TTC549 (cell line): Measurements from ENCODE around the gene UTP18.

ENCODE experiments used
- FAIRE-seq: peaks from 2 replicates; lab custom pipeline; 2012; peaks lifted over from hg19 to GRCh38; lab: Jason Lieb, UNC

Gene UTP18

DNA sequence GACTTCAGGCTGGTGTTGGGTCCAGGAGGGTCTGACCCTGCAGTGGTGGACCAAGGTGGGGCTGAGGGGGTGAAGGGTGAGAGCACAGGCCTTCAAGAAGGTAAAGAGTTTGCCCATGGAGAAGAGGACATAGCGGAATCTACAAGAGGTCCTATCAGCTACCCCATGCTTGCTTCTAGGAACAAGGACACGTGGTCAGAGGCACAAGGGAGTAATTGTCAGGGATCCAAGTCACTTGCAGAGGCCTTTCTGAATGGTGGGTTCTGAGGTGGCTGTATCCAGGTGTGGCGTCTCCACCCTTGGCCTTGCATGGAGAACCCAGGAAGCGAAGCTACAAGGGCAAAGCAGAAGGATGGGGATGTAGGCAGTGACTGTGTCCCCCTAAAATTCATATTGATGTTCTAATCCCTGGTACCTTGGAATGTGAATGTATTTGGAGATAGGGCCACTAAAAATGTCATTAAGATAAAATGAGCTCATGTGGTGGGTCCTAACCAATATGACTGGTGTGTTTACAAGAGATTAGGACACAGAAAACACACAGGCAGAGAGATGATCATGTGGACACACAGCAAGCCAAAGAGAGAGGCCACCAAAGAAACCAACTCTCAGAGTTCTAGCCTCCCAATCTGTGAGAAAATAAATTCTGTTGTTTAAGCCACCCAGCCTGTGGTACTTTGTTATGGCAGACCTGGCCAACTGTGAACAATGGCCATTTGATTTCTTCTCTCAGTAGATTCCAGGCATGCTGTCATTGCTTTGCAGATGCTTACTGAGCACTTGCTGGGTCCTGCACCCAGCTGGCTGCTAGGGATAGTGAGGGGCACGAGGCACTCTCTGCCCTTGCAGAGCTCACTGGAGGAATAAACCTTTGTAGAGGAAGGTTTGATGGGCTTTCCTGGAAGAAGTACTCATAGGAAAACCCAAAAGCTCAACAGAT, 75.8 kb downstream of the UTP18 start:
- FAIRE-seq = no peak

DNA sequence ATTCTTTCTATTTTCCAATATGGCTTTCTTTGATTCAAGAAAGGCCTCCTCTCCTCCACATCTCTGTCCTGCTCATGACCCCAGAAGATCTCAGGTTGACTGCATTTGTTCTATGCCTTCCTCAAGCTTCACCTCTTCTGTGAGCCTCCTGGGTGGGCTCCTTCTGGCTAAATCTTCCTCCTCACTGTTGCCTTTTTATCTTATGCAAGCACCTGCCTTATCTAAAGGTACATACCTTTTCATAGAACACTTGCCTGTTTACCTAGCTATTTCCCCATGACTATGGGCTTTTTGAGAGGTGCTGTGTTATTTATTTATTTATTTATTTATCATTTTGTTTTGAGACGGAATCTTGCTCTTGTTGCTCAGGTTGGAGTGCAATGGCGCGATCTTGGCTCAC, 81.1 kb downstream of the UTP18 start:
- FAIRE-seq = no peak

DNA sequence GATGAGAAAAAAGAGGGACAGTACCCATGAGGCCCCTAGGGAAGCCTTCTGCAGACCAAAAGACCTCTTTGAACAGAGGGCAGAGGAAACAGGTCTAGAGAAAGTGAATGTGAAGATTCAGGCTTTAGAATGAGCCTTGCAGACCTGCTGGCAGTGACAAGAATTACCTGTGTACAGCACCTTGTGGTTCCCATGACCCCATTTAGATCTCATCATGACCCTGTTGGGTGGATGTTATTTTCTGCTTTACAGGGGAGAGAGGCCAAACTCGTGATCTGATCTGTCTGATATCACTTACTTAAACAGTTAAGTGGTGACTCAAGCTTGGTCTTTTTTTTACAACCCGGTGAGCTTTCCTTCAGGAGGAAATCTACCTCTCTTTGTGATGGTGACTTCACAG, 81.9 kb downstream of the UTP18 start:
- FAIRE-seq = no peak

DNA sequence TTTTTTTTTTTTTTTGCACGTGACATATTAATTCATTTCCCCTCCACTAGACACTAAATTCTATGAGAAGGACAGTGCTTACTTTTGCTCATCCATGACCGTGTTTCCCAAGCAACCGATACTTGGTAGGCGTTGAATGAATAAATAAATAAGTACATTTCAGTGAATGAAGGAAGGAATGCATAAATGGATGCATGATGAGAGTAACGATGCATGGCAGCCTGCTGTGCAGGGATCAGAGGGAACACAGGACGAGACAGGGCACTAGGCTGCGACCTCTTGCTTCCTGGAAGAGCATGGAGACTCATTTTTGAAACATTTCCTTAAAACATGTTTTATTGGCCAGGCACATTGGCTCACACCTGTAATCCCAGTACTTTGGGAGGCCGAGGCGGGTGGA, 84.2 kb downstream of the UTP18 start:
- no peak for FAIRE-seq

DNA sequence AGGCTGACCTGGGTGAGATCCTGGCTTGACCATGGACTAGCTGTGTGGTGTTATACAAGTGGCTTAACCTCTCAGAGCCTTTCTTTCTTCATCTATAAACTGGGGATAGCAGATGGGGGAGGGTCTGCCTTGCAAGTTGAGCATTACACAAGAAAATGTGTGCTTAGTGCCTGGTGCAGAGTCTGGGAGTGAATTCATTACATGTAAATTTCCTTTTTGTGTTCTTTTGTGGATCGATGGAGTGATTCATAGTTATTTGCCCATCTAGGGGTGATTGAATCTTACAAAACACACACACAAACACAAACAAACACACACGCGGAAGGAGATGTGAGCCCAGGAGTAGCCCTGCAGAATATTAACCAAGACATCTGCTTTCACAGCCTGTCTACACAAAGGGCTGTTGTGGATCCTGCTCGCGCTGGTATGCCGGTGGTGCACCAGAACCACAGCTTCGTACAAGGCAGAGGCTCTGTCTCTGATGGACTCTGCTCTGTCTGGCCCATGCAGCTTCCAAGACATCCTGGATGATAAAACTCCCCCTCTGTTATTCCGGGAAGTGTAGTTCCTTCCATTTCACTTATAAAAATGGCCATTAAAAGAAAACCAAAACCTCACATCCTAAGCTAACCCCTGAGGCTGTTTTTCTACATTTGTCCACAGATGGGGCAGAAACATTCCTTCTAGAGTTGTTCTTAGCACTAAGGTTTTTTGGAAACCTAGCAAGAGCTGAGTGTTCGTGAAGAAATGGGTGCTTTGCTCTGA, 86.1 kb downstream of the UTP18 start:
- FAIRE-seq = no peak
